NCI-H2029 (cell line): ENCODE data around the gene MAP3K8.

Source experiments
- DNase-seq: peaks from one replicate; lab custom pipeline; 2025; lab: John Stamatoyannopoulos, UW

The MAP3K8 gene

DNA sequence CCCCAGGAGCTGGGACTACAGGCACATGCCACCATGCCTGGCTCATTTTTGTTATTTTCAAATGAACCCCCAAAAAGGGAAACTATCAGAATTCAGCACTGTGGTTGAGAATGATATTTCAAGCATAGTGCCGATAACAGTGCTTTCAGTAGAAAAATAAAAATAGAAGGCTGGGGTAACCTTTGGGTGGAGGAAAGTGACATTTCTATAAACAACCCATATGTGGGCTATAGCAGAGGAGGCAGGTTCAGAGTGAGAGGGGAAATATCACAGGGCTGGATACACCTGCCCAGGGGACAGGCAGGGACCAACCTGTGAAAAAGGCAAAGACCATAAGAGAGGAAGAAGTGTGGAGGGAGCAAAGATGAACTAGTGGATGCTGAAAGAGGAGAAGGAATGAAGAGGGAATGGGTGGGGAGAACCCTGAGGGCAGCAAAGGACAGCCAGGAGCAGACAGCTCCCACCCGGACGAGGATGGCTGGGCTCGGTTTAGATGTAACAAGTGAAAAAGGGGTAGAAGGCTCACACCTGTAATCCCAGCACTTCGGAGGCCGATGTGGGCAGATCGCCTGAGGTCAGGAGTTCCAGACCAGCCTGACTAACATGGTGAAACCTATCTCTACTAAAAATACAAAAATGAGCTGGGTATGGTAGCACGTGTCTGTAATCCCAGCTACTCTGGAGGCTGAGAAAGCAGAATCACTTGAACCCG is 56.5 kb downstream of the MAP3K8 start:
- no peak for DNase-seq

DNA sequence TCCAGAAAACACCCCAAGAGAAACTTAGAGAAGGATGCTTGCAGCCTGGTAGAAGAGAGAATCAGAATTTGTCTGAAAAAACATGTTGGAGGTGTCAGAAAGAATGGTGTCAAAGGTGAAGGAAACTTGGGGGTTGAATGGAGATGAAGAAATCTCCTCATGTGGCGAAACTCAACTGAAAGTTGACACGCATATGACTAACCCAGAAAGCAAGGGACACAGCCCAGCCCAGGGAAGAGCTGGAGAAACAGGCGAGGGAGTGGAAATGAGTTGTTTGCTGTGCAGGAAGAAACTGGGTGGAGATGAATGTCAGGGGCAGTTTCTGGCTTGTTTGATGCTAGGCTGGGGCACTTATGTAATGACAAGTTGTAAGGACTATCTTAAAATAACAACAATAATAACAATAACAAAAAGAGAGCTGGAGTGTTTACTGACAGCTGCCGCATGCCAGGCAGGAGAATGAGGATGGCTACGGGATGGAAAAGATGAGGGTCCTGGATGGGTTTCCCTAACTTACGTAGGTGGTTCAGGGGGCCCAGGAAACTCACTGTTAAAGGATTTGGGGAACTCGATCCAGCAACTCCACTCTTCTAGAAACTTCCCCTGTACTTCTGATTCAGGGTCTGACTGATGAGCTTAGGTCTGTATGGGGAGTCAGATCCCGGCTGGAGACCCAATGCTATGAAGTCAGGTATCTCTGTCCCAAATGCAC is 57.4 kb downstream of the MAP3K8 start:
- DNase-seq: no peak

DNA sequence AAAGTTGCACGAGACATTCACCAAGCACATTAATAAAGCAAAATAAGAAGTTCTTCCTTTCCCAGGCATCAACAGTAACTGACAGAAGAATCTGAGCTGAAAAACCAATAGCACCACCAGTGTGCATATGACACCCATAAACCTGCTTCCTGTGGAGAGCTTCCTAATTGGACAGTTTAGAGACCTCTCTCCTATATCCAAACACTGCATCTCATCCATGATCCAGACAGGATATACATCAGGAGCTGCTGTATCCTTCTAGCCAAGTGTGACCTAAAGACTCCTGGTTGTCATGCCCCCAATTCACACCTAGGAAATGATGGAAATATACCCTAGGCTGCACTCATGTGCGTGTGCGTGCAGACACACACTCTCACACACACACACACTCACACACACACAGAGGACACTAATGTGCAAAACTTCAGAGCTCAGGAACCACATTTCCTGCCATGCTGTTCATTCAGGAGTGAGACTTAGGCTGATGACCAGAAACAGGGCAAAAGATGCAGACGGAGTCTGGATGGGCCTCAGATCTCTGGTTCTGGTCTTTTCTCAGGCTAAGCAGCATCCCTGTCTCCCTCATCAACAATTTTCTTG is 58.0 kb downstream of the MAP3K8 start:
- DNase-seq: no peak

DNA sequence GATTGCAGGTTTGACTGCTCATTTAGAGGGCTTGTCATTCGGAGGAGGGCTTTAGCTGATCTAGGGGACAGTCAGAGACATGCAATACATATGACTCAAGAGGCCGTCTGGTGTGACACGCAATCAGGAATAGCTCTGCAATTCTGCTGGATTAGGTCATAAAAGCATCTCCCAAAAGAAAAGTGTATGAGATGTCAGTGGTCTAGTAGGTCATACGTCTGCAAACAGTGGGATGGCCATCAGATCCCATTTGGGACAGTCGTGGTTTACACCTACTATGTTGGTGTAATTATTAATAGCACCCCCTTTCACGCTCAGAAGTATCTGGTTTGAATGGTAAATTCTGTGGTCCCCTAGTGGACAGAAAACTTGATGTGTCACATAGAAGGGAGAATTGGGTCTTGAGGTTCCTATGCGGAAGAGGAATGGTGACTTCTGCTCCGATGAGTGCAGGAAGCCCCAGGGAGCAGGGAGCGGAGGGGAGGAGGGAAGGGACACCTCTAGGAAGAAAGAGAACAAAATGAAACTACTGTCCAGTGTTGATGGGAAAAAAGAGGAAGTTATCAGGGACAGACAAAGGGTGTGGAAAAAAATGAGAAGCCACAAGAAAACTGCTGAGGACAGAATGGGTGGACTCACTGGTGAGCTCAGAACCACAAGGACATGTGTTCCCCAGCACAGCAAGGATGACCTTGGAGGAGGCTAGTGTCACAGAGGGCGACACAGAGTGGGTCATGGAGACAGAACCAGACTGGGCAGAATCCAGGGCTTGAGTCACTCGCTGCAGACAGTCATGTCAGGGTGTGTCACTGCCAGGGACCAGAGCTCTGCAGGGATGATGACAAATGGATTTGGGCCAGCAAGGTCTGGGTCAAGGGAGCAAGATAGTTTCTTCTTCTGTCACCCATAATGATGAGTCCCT is 59.9 kb downstream of the MAP3K8 start:
- DNase-seq: no peak

DNA sequence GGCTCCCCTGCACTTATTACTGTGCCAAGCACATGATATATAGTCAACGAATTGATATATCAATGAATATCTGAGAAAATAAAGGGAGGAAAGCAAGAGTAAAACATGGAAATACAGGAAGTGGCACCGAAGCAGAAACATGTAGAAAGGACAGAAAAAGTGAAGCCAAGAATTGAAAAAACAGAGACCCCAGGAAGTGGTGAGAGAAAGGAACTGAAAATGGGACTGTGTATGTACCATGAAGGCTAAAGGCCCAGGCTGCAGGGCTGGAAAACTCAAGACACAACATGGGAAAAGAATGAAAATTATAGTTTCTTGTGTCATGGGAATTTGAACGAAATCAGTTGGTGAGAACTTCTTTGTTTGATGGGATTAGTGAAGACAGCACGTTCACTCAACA is 60.6 kb downstream of the MAP3K8 start:
- no peak for DNase-seq

DNA sequence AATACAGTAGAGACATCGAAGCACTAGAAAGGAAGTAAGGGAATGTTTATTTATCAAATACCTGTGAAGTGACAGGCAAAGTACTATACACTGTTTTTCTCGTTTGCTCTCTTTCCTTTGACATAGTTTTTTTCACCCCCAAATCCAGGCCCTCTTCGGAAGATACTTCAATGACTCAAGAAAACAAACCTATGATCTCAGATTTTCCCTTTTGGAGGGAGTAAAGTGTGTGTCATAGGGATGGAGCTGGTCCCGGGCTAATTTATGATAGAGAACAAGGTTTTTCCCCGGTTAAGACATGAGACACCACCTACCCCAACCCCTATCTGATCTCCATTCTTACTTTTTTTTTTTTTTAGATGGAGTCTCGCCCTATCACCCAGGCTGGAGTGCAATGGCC is 61.7 kb downstream of the MAP3K8 start:
- no peak for DNase-seq

DNA sequence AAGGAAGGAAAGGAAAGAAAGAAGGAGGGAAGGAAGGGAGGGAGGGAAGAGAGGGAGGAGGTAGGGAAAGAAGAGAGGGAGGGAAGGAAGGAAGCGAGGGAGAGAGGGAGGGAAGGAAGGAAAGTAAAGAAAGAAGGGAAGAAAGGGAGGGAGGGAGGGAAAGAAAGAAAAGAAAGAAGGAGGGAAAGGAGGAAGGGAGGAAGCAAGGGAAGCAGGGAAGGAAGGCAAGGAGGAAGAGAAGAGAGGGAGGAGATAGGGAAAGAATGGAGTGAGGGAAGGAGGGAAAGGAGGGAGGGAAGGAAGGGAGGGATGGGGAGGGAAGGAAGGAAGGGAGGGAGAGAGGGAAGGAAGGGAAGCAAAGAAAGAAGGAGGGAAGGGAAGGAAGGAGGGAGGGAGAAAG is 65.8 kb downstream of the MAP3K8 start:
- no peak for DNase-seq

DNA sequence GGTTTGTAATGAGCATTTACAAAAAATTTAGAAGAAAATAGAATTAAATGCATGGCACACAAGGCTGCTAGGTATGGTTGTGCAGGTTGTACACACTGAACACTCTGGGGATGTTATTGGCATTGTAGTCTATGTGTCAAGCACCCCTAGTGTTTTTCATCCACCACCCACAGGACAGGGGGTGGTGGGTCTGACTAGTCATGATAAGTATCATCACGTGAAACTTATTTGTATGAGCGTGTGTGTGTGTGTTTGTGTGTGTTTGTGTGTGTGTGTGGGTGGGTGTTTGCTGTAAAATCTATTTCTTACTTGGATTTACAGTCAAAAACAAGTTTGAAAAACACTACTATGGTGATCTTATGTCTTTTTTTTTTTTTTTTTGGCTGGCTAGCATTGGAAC is 66.5 kb downstream of the MAP3K8 start:
- no peak for DNase-seq

DNA sequence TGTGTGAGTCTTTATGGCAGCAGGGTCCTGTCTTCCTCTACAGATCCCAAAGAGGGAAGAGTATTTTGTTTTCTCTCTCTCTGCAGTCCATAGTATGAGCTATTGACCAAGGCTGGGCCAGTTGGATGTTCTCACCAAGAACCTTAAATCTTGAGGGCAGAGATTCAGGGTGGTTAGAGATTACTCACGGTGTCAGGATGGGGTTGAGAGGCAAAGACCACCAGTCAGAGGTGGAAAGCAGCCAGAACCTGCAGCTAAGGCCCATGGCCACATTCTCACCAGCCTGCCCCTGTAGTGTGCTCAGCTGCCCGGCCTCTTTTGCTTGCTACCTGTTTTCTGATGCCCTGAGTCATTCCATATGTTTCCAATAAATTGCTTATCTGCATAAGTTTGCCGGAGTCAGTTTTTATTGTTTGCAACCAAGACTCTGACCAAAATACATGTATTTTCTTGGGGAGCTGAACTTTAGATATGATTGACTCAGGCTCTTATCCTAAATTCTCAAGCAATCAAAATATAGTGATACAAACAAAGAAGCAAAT is 67.0 kb downstream of the MAP3K8 start:
- no peak for DNase-seq

DNA sequence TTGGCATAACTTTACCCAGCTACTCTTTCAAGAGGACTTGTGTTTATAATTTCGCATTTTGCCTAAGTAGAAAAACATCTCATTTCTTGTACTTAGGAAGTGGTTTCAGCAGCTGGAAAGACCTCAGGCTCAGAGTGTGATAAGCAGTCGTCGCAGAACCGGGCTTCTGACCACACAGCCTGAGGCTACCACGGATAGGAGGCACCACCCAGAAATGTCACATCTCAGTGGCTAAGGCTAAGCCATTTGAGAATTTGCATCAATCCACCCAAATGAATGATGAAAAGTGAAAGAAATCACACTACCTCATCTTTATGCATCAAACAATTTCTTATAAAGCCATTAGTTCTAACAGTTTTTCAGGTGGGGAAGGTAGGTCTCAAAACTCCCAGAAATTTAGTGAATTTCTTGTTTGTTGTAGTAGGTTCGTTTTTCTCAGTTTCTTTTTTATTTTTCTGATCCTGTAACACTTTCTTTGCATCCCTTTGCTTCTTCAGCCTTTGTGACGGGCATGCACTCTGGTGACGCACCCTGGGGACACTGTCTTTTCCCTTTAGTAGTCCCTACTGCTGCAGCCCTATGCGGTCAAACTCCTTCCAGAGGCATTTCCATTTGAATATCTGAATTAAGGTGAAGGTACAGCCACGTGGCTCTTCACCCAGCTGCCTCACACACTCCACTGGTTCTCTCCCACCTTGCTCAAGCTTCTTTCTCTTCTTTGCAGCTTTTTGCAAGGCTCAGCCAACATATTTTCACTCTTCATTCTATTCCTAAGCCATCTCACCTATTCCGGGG is 68.5 kb downstream of the MAP3K8 start:
- DNase-seq: no peak

DNA sequence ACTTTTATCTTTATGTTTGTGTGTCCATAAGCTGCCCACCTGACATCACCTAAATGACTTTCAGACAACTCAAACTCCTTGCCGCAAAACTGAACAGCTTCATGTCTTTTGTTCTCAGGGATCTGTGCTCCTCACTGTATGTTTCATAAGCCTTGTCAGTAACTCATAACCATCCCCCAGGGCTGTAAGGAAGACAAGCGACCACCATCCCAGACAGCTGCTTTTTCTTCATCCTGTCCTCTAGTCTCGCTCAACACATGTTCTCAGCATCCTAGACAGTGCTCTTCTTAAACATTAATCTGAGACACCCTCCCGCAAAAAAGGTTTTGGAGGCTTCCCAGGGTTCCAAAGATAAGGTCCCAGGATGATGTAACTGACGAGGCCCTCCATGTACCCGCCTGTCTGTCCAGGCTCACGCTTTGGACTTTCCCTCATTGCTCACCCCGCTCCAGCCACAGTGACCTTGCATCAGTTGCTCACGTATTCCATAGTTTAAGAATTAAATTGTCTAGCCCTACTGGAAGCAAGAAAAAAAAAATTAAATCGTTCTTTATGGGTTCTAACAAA is 69.8 kb downstream of the MAP3K8 start:
- DNase-seq: no peak

DNA sequence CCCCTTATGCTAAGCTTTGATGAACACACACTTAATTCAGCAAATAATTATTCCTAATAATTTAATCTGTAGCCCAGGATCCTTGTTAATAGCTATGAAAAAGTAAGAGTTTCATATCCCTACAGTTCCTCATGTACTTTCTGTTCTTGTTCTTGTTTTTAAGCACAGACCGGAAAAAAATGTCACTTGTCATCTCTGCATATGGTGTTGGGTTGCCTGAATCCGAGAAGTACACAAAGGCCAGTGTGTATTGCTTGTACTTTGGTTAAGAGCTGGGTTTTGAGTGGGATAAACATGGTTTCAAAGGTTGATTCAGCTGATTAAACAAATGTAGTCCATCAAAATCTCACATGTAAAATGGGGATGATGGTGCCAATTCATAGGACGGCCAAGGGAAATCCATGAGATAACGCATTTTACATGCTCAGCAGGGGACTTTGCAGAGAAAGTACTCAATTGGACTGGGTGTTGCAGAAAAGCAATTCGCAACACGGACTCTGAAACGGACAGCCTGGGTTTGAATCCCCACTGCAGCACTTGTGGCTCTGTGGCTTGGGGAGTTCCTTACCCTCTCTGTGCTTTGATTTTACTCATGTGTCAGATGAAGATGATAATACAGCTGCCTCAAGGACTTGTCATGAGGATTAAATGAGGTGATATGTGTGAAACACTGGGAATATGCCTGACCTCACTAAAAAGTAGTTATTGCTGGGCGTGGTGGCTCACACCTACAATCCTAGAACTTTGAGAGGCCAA is 71.7 kb downstream of the MAP3K8 start:
- peak; percentile 69 for DNase-seq

DNA sequence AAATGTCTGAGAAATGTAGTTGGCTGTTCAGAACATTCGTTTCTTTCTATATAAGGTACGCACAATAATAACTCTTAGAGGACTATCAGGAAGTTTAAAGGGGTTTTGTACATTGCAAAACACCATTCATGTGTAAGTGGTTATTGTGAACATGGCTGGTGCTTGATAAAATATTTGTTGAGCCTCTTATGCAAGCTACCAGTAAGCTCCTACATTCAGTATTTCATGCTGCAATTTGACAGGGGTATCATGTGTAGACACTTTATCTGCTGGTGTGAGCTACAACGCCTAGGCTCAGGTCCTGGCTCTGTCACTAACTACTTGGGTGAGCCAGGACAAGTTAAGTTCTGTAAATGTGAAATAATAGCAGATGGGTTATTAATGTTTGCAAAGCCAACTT is 75.5 kb downstream of the MAP3K8 start:
- no peak for DNase-seq

DNA sequence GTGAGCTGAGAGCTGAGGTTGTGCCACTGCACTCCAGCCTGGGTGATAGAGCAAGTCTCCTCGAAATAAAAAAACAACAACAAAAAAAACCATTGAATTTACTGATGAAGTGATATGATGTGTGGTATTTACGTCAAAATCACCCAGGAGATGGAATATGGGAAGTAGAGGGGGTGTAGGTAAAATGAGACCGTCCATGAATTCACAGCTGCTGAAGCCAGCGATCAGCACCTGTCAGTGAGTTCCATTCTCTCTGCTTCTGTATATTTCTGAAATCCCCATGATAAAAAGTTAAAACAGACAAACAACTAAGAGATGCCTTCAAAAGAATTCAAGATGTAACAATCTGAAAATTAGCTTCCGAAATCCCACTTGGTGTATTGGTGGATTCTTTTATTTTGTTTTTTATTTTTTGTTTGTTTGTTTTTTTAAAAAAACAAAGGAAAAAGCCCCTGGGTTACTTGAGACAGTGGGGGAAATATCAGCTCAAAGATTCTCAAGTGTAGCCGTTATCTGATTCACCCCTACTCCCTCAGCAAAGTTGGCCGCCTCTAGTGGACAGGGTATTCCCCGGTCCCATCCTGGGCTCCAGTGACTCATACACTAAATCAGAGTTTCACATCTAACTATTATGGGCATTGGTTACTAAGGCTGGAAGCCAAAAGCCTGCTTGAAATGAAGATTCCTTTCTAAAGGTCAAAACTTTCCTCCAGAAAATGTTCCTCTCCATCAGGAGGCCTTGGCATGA is 76.4 kb downstream of the MAP3K8 start:
- DNase-seq: no peak

DNA sequence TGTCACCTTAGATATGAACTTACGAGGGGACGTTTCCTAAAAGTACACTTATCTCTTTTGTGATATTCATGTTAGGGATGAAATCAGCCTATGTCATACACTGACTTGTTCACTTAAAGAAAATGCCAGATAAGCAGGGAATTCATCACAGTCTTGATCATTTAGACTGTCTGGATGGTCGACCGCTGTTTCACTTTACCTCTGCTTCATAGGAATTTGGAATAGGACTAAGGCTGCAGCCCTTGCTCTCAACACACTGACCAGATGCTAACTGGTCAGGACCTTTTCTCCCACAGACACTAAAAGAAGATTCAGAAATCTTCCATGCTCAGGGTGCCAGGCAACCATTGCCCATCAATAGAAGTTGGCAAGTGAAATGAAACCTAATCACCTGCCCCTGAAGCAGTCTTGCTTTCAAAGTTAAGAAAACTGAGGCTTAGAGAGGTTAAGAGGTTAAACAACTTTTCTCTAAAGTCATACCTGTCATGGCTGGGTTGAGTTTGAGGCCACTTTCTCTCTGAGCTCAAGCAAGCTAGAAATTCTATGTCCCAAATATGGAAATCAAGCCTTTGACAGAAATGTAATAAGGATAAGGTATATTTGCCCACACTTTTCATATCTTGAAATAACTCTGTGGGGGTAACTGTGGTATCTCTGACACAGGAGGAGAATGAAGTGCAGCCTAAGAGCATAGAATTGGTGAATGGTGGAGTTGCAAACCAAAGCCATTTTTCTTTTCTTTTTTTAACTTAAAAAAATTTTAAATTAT is 77.1 kb downstream of the MAP3K8 start:
- no peak for DNase-seq
